Measurements from ENCODE around the gene UTP3.

The UTP3 gene

GRCh38 chr4:70711599-70711998, 23.3 kb downstream of the UTP3 start:
- TF ChIP-seq NFIC (IDR thresholded peaks at IDR 0.05) (no peak), USF1 (IDR thresholded peaks at IDR 0.05) (no peak), ZBTB7A (IDR thresholded peaks at IDR 0.05; ENCODE audit: low read depth) (no peak)

- TF ChIP-seq EGR1 (IDR thresholded peaks at IDR 0.05) (no peak), FOXM1 (IDR thresholded peaks at IDR 0.05; ENCODE audit: borderline replicate concordance, low read depth) (no peak), TAF1 (IDR thresholded peaks at IDR 0.05; ENCODE audit: low read depth) (no peak), RAD21 (IDR thresholded peaks at IDR 0.05; ENCODE audit: low read depth) (no peak), ZBTB7A (IDR thresholded peaks at IDR 0.05; ENCODE audit: low read depth) (no peak), CREB1 (IDR thresholded peaks at IDR 0.05; ENCODE audit: low read depth) (no peak)
These were observed 23.8 kb downstream of the UTP3 start for GRCh38 chr4:70712150-70712549.

GRCh38 chr4:70712604-70713452, 24.5 kb downstream of the UTP3 start:
- TF ChIP-seq NFIC (IDR thresholded peaks at IDR 0.05) (no peak), MAX (IDR thresholded peaks at IDR 0.05) (no peak), REST (IDR thresholded peaks at IDR 0.05; ENCODE audit: low read depth) (no peak), TCF12 (IDR thresholded peaks at IDR 0.05; ENCODE audit: low read depth) (no peak), TAF1 (IDR thresholded peaks at IDR 0.05; ENCODE audit: low read depth) (no peak), ZBTB7A (IDR thresholded peaks at IDR 0.05; ENCODE audit: low read depth) (no peak)

- TF ChIP-seq REST (IDR thresholded peaks at IDR 0.05; ENCODE audit: low read depth) (no peak), TCF12 (IDR thresholded peaks at IDR 0.05; ENCODE audit: low read depth) (no peak), TAF1 (IDR thresholded peaks at IDR 0.05; ENCODE audit: low read depth) (no peak), RAD21 (IDR thresholded peaks at IDR 0.05; ENCODE audit: low read depth) (no peak), MAX (IDR thresholded peaks at IDR 0.05) (no peak)
These were observed 25.2 kb downstream of the UTP3 start for GRCh38 chr4:70713453-70714078.

- TF ChIP-seq REST (IDR thresholded peaks at IDR 0.05; ENCODE audit: low read depth), result no peak
- no peak for TF ChIP-seq CEBPB (IDR thresholded peaks at IDR 0.05)
- TF ChIP-seq CREB1 (IDR thresholded peaks at IDR 0.05; ENCODE audit: low read depth), result no peak
- no peak for TF ChIP-seq MAX (IDR thresholded peaks at IDR 0.05)
- TF ChIP-seq YY1 (IDR thresholded peaks at IDR 0.05; ENCODE audit: low read depth), result no peak
- TF ChIP-seq ZBTB7A (IDR thresholded peaks at IDR 0.05; ENCODE audit: low read depth), result no peak
- TF ChIP-seq TAF1 (IDR thresholded peaks at IDR 0.05; ENCODE audit: low read depth), result no peak
- TF ChIP-seq EP300 (IDR thresholded peaks at IDR 0.05; ENCODE audit: borderline replicate concordance), result no peak
- TF ChIP-seq NFIC (IDR thresholded peaks at IDR 0.05), result no peak
- no peak for TF ChIP-seq FOXM1 (IDR thresholded peaks at IDR 0.05; ENCODE audit: borderline replicate concordance, low read depth)
- TF ChIP-seq TCF12 (IDR thresholded peaks at IDR 0.05; ENCODE audit: low read depth), result no peak
- TF ChIP-seq USF1 (IDR thresholded peaks at IDR 0.05), result no peak
- TF ChIP-seq EGR1 (IDR thresholded peaks at IDR 0.05), result no peak
- TF ChIP-seq RAD21 (IDR thresholded peaks at IDR 0.05; ENCODE audit: low read depth), result no peak
- no peak for TF ChIP-seq TEAD4 (IDR thresholded peaks at IDR 0.05)
These were observed 26.0 kb downstream of the UTP3 start for GRCh38 chr4:70714079-70714887.

Data from Ishikawa (cell line).